Smooth muscle cell (in vitro differentiated cells): Measurements from ENCODE around the gene MRPL55. TPM values are rescaled to one million over a fixed set of nuclear protein-coding genes. Genes with fewer than 3 reads are reported as not detected.

Experiments used
- DNase-seq: peaks from one replicate; lab custom pipeline; 2025; ENCODE audit not compliant: unreplicated experiment; lab: John Stamatoyannopoulos, UW
- H2AFZ ChIP-seq: fragments of 200-600 bp; sonication (generic); 2 replicates; pipeline ENCODE4 v1.6.0; 2016; ENCODE audit warnings: antibody characterized with exemption, low read depth, mild to moderate bottlenecking
- H3F3A ChIP-seq: fragments of 200-600 bp; sonication (generic); 2 replicates; pipeline ENCODE4 v1.6.0; 2017; ENCODE audit warnings: antibody characterized with exemption, low read depth
- H3K27ac ChIP-seq: fragments of 200-600 bp; sonication (generic); 2 replicates; pipeline ENCODE4 v1.5.1; 2016; ENCODE audit warnings: low read depth, mild to moderate bottlenecking
- H3K27me3 ChIP-seq: fragments of 200-600 bp; sonication (generic); 2 replicates; pipeline ENCODE4 v1.6.1; 2016; ENCODE audit warnings: low read depth, mild to moderate bottlenecking
- H3K36me3 ChIP-seq: fragments of 200-600 bp; sonication (generic); 2 replicates; pipeline ENCODE4 v1.5.1; 2016; ENCODE audit warnings: low read depth
- H3K4me1 ChIP-seq: fragments of 200-600 bp; sonication (generic); 2 replicates; pipeline ENCODE4 v1.5.1; 2016; ENCODE audit warnings: low read depth
- H3K4me2 ChIP-seq: fragments of 200-600 bp; sonication (generic); 2 replicates; pipeline ENCODE4 v1.6.0; 2016; ENCODE audit warnings: mild to moderate bottlenecking
- H3K4me3 ChIP-seq: fragments of 200-600 bp; sonication (generic); 2 replicates; pipeline ENCODE4 v1.5.1; 2016; ENCODE audit warnings: mild to moderate bottlenecking
- H3K79me2 ChIP-seq: fragments of 200-600 bp; sonication (generic); 2 replicates; pipeline ENCODE4 v1.6.0; 2016; ENCODE audit warnings: low read depth, mild to moderate bottlenecking
- H3K9ac ChIP-seq: fragments of 200-600 bp; sonication (generic); 2 replicates; pipeline ENCODE4 v1.6.0; 2016; ENCODE audit warnings: low read depth
- H3K9me3 ChIP-seq: fragments of 200-600 bp; sonication (generic); replicated peaks from 2 replicates; pipeline ENCODE4 v1.5.1; 2016; ENCODE audit warnings: low read depth
- H4K20me1 ChIP-seq: fragments of 200-600 bp; sonication (generic); 2 replicates; pipeline ENCODE4 v1.6.0; 2016; ENCODE audit warnings: low read depth
- CTCF ChIP-seq: fragments of 200-600 bp; sonication (generic); IDR thresholded peaks from 2 replicates; pipeline ENCODE4 v1.5.1; 2017; ENCODE audit warnings: borderline replicate concordance, mild to moderate bottlenecking, antibody characterized with exemption; ENCODE audit not compliant: insufficient read depth, poor library complexity, severe bottlenecking
- WGBS: methylation state at CpG from one replicate; pipeline ENCODE4 v1.1.7; 2016; ENCODE audit warnings: low lambda C conversion rate; 5-methylcytosine and 5-hydroxymethylcytosine counted together
- polyA plus RNA-seq: library from polyadenylated mRNA; unstranded; fragments of >200 nt; fragmentation: Nextera tagmentation; extraction: Ambion mirVana; gene quantifications from 2 replicates; pipeline ENCODE4 v1.2.1, GENCODE V29; 2016
- total RNA-seq: library from RNA; depleted of rRNA; stranded (reverse); fragments of >200 nt; gene quantifications from 2 replicates; pipeline ENCODE4 v1.2.3, GENCODE V29; 2014

The MRPL55 gene
- total and polyA plus RNA-seq, 2 experiments from 2014 or later: 83.4 to 178 TPM

- Histone ChIP-seq H3F3A (no peaks in the 10 kb centered on the region), H3K4me3 (no peak overlapping the region), H3K79me2 (no peaks in the 10 kb centered on the region), H3K4me1 (peaks cover 7% of the 10 kb centered on the region), H3K4me2 (no peak overlapping the region), H3K27me3 (peaks cover 30% of the 10 kb centered on the region), H3K27ac (no peak overlapping the region), H3K9me3 (no peaks in the 10 kb centered on the region), H3K9ac (no peak overlapping the region), H4K20me1 (no peaks in the 10 kb centered on the region), H3K36me3 (no peaks in the 10 kb centered on the region), H2AFZ (no peak overlapping the region)
- WGBS: 82% methylated on average over 15 of the region's 15 CpGs
- DNase-seq: no peak
- TF ChIP-seq CTCF: no peak
Measured at GRCh38 chr1:228064741-228065542, 44.2 kb downstream of the MRPL55 start.

GRCh38 chr1:228064296-228064695, 44.8 kb downstream of the MRPL55 start:
- no peaks in the 10 kb centered on the region for H3K79me2 ChIP-seq
- no peak overlapping the region for H3K9ac ChIP-seq
- H3K36me3 ChIP-seq: no peaks in the 10 kb centered on the region
- H3K4me2 ChIP-seq: no peak overlapping the region
- TF ChIP-seq CTCF: no peak
- WGBS: 47% methylated on average over 8 of the region's 8 CpGs
- no peak for DNase-seq
- no peak overlapping the region for H3K4me3 ChIP-seq
- no peaks in the 10 kb centered on the region for H4K20me1 ChIP-seq
- no peak overlapping the region for H2AFZ ChIP-seq
- no peaks in the 10 kb centered on the region for H3F3A ChIP-seq
- H3K9me3 ChIP-seq: no peaks in the 10 kb centered on the region
- H3K27me3 ChIP-seq: peaks cover 36% of the 10 kb centered on the region
- no peak overlapping the region for H3K27ac ChIP-seq
- H3K4me1 ChIP-seq: peaks cover 7% of the 10 kb centered on the region

GRCh38 chr1:228063251-228064191, 45.6 kb downstream of the MRPL55 start:
- Histone ChIP-seq H3F3A (no peaks in the 10 kb centered on the region), H3K27ac (no peak overlapping the region), H3K9me3 (no peaks in the 10 kb centered on the region), H3K36me3 (no peaks in the 10 kb centered on the region), H4K20me1 (no peaks in the 10 kb centered on the region), H3K4me1 (peaks cover 7% of the 10 kb centered on the region), H2AFZ (no peak overlapping the region), H3K79me2 (no peaks in the 10 kb centered on the region), H3K4me2 (no peak overlapping the region), H3K27me3 (peaks cover 43% of the 10 kb centered on the region), H3K4me3 (no peak overlapping the region), H3K9ac (no peak overlapping the region)
- DNase-seq: no peak
- TF ChIP-seq CTCF: no peak
- WGBS: 91% methylated on average over 15 of the region's 15 CpGs
